Lower lobe of right lung (tissue), 2 donors: Measurements from ENCODE around the gene CCR5AS.
"Not testable (repeated sequence)": the region's sequence is repeated elsewhere in the genome, so short reads cannot be mapped to it uniquely, and the experiment has no call there.

Experiments used
- ATAC-seq, 2 donors: fragments of 200-7000 bp; cut with Tn5 transposase; one replicate each; pipeline ENCODE4 v1.9.1; 2020 to 2022; ENCODE audit warnings: mild to moderate bottlenecking in 2 of 2, moderate library complexity in 2 of 2
- DNase-seq: peaks from one replicate; pipeline ENCODE4 v3.0.0-alpha.2; 2020
- H3K27ac ChIP-seq: fragments of 200-600 bp; one replicate; pipeline ENCODE4 v1.8.0; 2022
- H3K27me3 ChIP-seq: fragments of 200-600 bp; one replicate; pipeline ENCODE4 v1.8.0; 2022; ENCODE audit warnings: low read depth
- H3K36me3 ChIP-seq: fragments of 200-600 bp; one replicate; pipeline ENCODE4 v1.8.0; 2022; ENCODE audit warnings: mild to moderate bottlenecking
- H3K4me1 ChIP-seq: fragments of 200-600 bp; one replicate; pipeline ENCODE4 v1.8.0; 2022
- H3K4me3 ChIP-seq: fragments of 200-600 bp; one replicate; pipeline ENCODE4 v1.8.0; 2022; ENCODE audit warnings: mild to moderate bottlenecking
- H3K9me3 ChIP-seq: fragments of 200-600 bp; one replicate; pipeline ENCODE4 v1.8.0; 2022
- intact Hi-C: fragments of 100-400 bp; cut with DNase I; formaldehyde crosslinking; loops from one replicate; pipeline ENCODE4 v1.11.0; 2022
- TF ChIP-seq, protein P1 (sequence below): fragments of 200-600 bp; IDR thresholded peaks from one replicate; pipeline ENCODE4 v1.8.0; 2022; ENCODE audit warnings: antibody characterized with exemption, mild to moderate bottlenecking
- donor health status: DM: no; HTN: yes; CAD: no; lungs with severe emphysema.

CCR5AS gene

DNA sequence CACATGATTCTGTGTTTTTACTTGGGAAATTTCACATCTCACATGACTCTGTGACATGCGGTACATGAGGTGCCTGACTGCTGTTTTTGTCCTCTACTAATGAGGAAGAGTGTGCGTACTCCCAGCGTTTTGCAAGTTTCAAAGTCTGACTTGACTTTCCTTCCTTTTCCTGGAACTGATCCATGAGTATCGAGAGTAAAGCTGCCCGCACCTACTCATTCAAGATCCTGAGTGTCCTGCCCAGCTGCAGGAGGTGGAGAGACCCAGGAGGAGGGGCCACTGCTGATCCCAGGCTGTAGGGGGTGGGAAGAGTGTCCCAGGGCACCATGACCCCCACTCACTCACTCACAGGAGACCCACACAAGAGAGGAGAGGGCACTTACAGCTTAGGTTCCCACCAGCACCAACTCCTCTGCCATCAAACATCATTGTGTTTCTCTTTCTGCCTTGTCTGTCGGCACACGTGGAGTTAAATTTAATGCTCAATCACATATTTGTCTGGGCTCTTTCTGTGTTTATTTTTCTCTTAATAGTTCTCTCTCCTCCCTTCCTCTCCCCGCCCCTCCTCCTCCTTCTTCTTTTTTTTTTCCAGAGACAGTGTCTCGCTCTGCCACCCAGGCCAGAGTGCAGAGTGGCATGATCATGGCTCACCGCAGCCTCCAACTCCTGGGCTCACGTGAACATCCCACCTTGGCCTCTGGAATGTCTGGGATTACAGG, 1.4 kb downstream of the CCR5AS start:
- Histone ChIP-seq H3K27ac (peak overlapping the region; percentile 85), H3K27me3 (no peaks in the 10 kb centered on the region), H3K36me3 (no peaks in the 10 kb centered on the region), H3K4me3 (peak overlapping the region; percentile 49), H3K9me3 (no peaks in the 10 kb centered on the region), H3K4me1 (peaks cover 60% of the 10 kb centered on the region)
- peak; percentile 80 to 82 for ATAC-seq
- peak; percentile 69 for DNase-seq
- TF ChIP-seq, protein P1, sequence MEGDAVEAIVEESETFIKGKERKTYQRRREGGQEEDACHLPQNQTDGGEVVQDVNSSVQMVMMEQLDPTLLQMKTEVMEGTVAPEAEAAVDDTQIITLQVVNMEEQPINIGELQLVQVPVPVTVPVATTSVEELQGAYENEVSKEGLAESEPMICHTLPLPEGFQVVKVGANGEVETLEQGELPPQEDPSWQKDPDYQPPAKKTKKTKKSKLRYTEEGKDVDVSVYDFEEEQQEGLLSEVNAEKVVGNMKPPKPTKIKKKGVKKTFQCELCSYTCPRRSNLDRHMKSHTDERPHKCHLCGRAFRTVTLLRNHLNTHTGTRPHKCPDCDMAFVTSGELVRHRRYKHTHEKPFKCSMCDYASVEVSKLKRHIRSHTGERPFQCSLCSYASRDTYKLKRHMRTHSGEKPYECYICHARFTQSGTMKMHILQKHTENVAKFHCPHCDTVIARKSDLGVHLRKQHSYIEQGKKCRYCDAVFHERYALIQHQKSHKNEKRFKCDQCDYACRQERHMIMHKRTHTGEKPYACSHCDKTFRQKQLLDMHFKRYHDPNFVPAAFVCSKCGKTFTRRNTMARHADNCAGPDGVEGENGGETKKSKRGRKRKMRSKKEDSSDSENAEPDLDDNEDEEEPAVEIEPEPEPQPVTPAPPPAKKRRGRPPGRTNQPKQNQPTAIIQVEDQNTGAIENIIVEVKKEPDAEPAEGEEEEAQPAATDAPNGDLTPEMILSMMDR, result no peak
- intact Hi-C loops, result no loop called here

DNA sequence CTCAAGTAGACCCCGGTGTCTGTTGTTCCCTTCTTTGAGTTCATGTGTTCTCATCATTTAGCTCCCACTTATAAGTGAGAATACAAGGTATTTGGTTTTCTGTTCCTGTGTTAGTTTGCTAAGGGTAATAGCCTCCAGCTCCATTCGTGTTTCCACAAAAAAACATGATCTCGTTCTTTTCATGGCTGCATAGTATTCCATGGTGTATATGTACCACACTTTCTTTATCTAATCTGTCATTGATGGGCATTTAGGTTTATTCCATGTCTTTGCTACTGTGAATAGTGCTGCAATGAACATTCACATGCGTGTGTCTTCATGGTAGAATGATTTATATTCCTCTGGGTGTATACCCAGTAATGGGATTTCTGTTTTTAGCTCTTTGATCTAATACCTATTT, 4.0 kb downstream of the CCR5AS start:
- intact Hi-C loops, H3K9me3 ChIP-seq, H3K27ac ChIP-seq, ATAC-seq, H3K27me3 ChIP-seq, H3K4me3 ChIP-seq, DNase-seq, H3K36me3 ChIP-seq: not testable (repeated sequence)
- H3K4me1 ChIP-seq, result peaks cover 59% of the 10 kb centered on the region

DNA sequence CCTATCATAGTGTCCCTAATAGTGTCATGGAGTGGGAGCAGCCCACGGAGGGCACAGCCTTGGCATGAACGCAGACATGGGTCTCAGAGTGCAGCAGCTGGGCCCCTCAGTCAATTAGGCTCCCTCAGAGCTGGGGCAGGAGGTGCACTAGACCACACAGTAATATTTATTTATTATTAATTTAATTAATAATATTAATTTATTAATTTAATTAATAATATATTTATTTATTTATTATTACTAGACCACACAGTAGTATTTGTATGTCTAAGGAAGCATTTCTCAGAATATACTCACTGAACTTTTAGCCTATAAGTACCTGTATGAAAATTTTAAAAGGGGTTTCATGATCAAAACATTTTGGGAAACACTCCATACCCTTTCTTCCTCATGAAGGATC, 5.3 kb downstream of the CCR5AS start:
- DNase-seq (no peak), ATAC-seq (no peak)
- Histone ChIP-seq H3K36me3 (no peaks in the 10 kb centered on the region), H3K4me3 (no peak overlapping the region), H3K9me3 (no peaks in the 10 kb centered on the region), H3K27ac (no peak overlapping the region), H3K27me3 (no peaks in the 10 kb centered on the region), H3K4me1 (peaks cover 55% of the 10 kb centered on the region)
- intact Hi-C loops, result no loop called here
- TF ChIP-seq, protein P1, result no peak

DNA sequence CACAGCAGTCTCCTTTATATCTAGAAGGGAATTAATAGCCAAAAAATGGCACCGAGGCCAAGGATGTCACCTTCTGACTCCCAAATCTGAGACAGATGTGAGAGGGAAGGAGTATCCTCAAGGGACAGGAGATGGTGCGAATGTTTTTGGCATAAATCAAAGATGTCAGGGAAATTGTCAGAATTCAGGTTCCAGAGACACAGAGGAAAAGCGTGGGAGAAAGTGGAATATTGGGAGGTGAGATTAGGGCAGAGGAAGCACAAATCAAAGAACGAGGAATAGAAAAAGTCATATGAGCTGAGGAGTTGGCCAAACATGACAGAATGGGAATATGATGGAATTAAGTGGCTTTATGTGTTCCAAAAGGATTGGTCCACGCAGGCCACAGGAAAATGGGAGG, 6.0 kb downstream of the CCR5AS start:
- Histone ChIP-seq H3K4me1 (peaks cover 55% of the 10 kb centered on the region), H3K4me3 (no peak overlapping the region), H3K27ac (no peak overlapping the region), H3K9me3 (no peaks in the 10 kb centered on the region), H3K36me3 (no peaks in the 10 kb centered on the region), H3K27me3 (no peaks in the 10 kb centered on the region)
- TF ChIP-seq, protein P1, result no peak
- DNase-seq (no peak), ATAC-seq (no peak)
- intact Hi-C loops, result no loop called here

DNA sequence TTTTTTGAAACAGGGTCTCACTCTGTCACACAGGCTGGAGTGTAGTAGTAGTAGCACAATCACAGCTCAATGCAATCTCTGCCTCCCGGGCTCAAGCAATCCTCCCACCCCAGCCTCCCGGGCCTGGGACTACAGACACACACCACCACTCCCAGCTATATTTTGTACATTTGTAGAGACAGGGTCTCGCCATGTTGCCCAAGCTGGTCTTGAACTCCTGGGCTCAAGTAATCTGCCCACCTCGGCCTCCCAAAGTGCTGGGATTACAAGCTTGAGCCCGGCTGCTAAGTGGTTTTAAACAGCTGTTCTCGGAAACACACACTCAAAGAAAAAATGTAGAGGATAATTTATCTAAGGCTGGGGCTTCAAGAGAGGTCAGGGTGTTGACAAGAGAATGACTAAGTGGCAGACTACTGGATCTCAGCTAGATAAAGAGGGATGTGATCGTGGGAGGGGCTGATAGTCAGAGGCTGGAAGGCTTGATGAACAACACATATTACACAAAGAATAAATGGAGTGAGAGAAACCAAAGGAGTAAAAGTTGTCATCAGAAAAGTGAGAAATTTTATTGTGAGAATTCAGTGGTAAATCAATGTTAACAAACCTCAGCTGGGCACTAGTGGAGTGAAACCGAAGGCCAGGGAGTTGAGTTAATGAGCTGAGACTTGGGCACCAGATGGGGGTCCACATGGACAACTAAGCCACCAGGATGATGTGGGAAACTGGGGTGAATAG, 6.7 kb downstream of the CCR5AS start:
- ATAC-seq (peak; percentile 59 to 72), DNase-seq (no peak)
- peaks cover 55% of the 10 kb centered on the region for H3K4me1 ChIP-seq

More for the DNA sequence above, 6.7 kb downstream of the CCR5AS start:
- Histone ChIP-seq H3K9me3 (no peaks in the 10 kb centered on the region), H3K4me3 (no peak overlapping the region), H3K27ac (no peak overlapping the region), H3K36me3 (no peaks in the 10 kb centered on the region), H3K27me3 (no peaks in the 10 kb centered on the region)
- intact Hi-C loops, result no loop called here
- TF ChIP-seq, protein P1, result no peak
